ENCODE measurements around the gene MED12L. TPM values are rescaled to one million over a fixed set of nuclear protein-coding genes. Genes with fewer than 3 reads are reported as not detected.

The MED12L gene
- total RNA-seq, 1 donor, result 2.2 TPM

- peak; percentile 11 for DNase-seq (ENCODE audit: insufficient read length, low spot score, missing footprints)
- no peaks in the 10 kb centered on the region for H3K9me3 ChIP-seq (ENCODE audit: low read depth, low read length)
- H3K27ac ChIP-seq (ENCODE audit: low read depth, low read length), result no peak overlapping the region
- TF ChIP-seq CTCF (IDR thresholded peaks at IDR 0.05; ENCODE audit: extremely low read depth, low read depth, low read length), result no peak
- no peak overlapping the region for H2AFZ ChIP-seq (ENCODE audit: low read length)
- no peaks in the 10 kb centered on the region for H4K20me1 ChIP-seq (ENCODE audit: insufficient read depth, low read length)
- H3K4me2 ChIP-seq (ENCODE audit: insufficient read depth, low read length), result no peak overlapping the region
- no peaks in the 10 kb centered on the region for H3K79me2 ChIP-seq (ENCODE audit: insufficient read depth, low read length)
- no peaks in the 10 kb centered on the region for H3K27me3 ChIP-seq (ENCODE audit: insufficient read depth, low read length)
- H3K4me3 ChIP-seq (ENCODE audit: insufficient read depth, low read length), result no peak overlapping the region
- H3K4me1 ChIP-seq (ENCODE audit: insufficient read depth, low read length), result peaks cover 31% of the 10 kb centered on the region
- no peaks in the 10 kb centered on the region for H3K36me3 ChIP-seq (ENCODE audit: insufficient read depth, low read length)
Measured at GRCh38 chr3:151321526-151321925, 236.1 kb downstream of the MED12L start.

GRCh38 chr3:151322511-151322910, 237.0 kb downstream of the MED12L start:
- Histone ChIP-seq H3K79me2 (ENCODE audit: insufficient read depth, low read length) (no peaks in the 10 kb centered on the region), H4K20me1 (ENCODE audit: insufficient read depth, low read length) (no peaks in the 10 kb centered on the region), H2AFZ (ENCODE audit: low read length) (no peak overlapping the region), H3K27ac (ENCODE audit: low read depth, low read length) (no peak overlapping the region), H3K4me2 (ENCODE audit: insufficient read depth, low read length) (no peak overlapping the region), H3K9me3 (ENCODE audit: low read depth, low read length) (no peaks in the 10 kb centered on the region), H3K27me3 (ENCODE audit: insufficient read depth, low read length) (no peaks in the 10 kb centered on the region), H3K4me1 (ENCODE audit: insufficient read depth, low read length) (peaks cover 26% of the 10 kb centered on the region), H3K36me3 (ENCODE audit: insufficient read depth, low read length) (no peaks in the 10 kb centered on the region), H3K4me3 (ENCODE audit: insufficient read depth, low read length) (no peak overlapping the region)
- TF ChIP-seq CTCF (IDR thresholded peaks at IDR 0.05; ENCODE audit: extremely low read depth, low read depth, low read length), result no peak
- DNase-seq (ENCODE audit: insufficient read length, low spot score, missing footprints), result no peak

GRCh38 chr3:151327571-151328198, 242.2 kb downstream of the MED12L start:
- no peak overlapping the region for H3K4me3 ChIP-seq (ENCODE audit: insufficient read depth, low read length)
- no peaks in the 10 kb centered on the region for H3K9me3 ChIP-seq (ENCODE audit: low read depth, low read length)
- H3K4me2 ChIP-seq (ENCODE audit: insufficient read depth, low read length), result peak overlapping the region; percentile 57
- H3K27ac ChIP-seq (ENCODE audit: low read depth, low read length), result no peak overlapping the region
- H3K4me1 ChIP-seq (ENCODE audit: insufficient read depth, low read length), result no peaks in the 10 kb centered on the region
- no peaks in the 10 kb centered on the region for H3K79me2 ChIP-seq (ENCODE audit: insufficient read depth, low read length)
- no peaks in the 10 kb centered on the region for H3K27me3 ChIP-seq (ENCODE audit: insufficient read depth, low read length)
- TF ChIP-seq CTCF (IDR thresholded peaks at IDR 0.05; ENCODE audit: extremely low read depth, low read depth, low read length), result peak; percentile 73
- H4K20me1 ChIP-seq (ENCODE audit: insufficient read depth, low read length), result no peaks in the 10 kb centered on the region
- no peaks in the 10 kb centered on the region for H3K36me3 ChIP-seq (ENCODE audit: insufficient read depth, low read length)
- DNase-seq (ENCODE audit: insufficient read length, low spot score, missing footprints), result peak; percentile 30
- no peak overlapping the region for H2AFZ ChIP-seq (ENCODE audit: low read length)

- Histone ChIP-seq H3K9me3 (ENCODE audit: low read depth, low read length) (no peaks in the 10 kb centered on the region), H4K20me1 (ENCODE audit: insufficient read depth, low read length) (no peaks in the 10 kb centered on the region), H3K4me3 (ENCODE audit: insufficient read depth, low read length) (no peak overlapping the region), H3K27ac (ENCODE audit: low read depth, low read length) (no peak overlapping the region), H3K36me3 (ENCODE audit: insufficient read depth, low read length) (no peaks in the 10 kb centered on the region), H3K27me3 (ENCODE audit: insufficient read depth, low read length) (no peaks in the 10 kb centered on the region), H3K4me2 (ENCODE audit: insufficient read depth, low read length) (peak overlapping the region; percentile 64), H3K79me2 (ENCODE audit: insufficient read depth, low read length) (no peaks in the 10 kb centered on the region), H2AFZ (ENCODE audit: low read length) (peak overlapping the region; percentile 28), H3K4me1 (ENCODE audit: insufficient read depth, low read length) (no peaks in the 10 kb centered on the region)
- TF ChIP-seq CTCF (IDR thresholded peaks at IDR 0.05; ENCODE audit: extremely low read depth, low read depth, low read length), result no peak
- DNase-seq (ENCODE audit: insufficient read length, low spot score, missing footprints), result no peak
Measured at GRCh38 chr3:151328298-151328995, 243.0 kb downstream of the MED12L start.
